Type B pancreatic cell (in vitro differentiated cells): ENCODE measurements around the gene CTNNA3. TPM values are rescaled to one million over a fixed set of nuclear protein-coding genes. Genes with fewer than 3 reads are reported as not detected.
"Not testable (repeated sequence)": the region's sequence is repeated elsewhere in the genome, so short reads cannot be mapped to it uniquely, and the experiment has no call there.

ENCODE experiments used
- DNase-seq: peaks from one replicate; pipeline ENCODE4 v3.0.0; 2021; ENCODE audit warnings: mixed read lengths; ENCODE audit not compliant: unreplicated experiment; ENCODE audit errors: extremely low spot score
- H3K27ac Mint-ChIP-seq: 2 replicates; pipeline ENCODE4 v1.8.0; 2021; ENCODE audit warnings: mild to moderate bottlenecking, mixed read lengths
- H3K27me3 Mint-ChIP-seq: 2 replicates; pipeline ENCODE4 v1.8.0; 2021; ENCODE audit warnings: mixed read lengths
- H3K36me3 Mint-ChIP-seq: 2 replicates; pipeline ENCODE4 v1.8.0; 2021; ENCODE audit warnings: mixed read lengths
- H3K4me1 Mint-ChIP-seq: one replicate; pipeline ENCODE4 v1.8.0; 2021; ENCODE audit warnings: mixed read lengths; ENCODE audit not compliant: unreplicated experiment
- H3K4me3 Mint-ChIP-seq: 2 replicates; pipeline ENCODE4 v1.8.0; 2021; ENCODE audit warnings: mild to moderate bottlenecking, mixed read lengths
- H3K9me3 Mint-ChIP-seq: 2 replicates; pipeline ENCODE4 v1.8.0; 2021; ENCODE audit warnings: mixed read lengths
- total RNA-seq: library from RNA; stranded (reverse); gene quantifications from 2 replicates; pipeline ENCODE4 v1.2.1, GENCODE V29; 2021; ENCODE audit warnings: low replicate concordance
- TF ChIP-seq, protein P1 (sequence below): fragments of 200-600 bp; sonication (generic); conservative IDR thresholded peaks from 2 replicates; pipeline ENCODE4 v1.5.0; 2021; ENCODE audit warnings: antibody characterized with exemption, mild to moderate bottlenecking

Gene CTNNA3
- total RNA-seq, 1 donor from 2014 or later, result 2.6 TPM

- no peaks in the 10 kb centered on the region for H3K36me3 Mint-ChIP-seq
- TF ChIP-seq, protein P1, sequence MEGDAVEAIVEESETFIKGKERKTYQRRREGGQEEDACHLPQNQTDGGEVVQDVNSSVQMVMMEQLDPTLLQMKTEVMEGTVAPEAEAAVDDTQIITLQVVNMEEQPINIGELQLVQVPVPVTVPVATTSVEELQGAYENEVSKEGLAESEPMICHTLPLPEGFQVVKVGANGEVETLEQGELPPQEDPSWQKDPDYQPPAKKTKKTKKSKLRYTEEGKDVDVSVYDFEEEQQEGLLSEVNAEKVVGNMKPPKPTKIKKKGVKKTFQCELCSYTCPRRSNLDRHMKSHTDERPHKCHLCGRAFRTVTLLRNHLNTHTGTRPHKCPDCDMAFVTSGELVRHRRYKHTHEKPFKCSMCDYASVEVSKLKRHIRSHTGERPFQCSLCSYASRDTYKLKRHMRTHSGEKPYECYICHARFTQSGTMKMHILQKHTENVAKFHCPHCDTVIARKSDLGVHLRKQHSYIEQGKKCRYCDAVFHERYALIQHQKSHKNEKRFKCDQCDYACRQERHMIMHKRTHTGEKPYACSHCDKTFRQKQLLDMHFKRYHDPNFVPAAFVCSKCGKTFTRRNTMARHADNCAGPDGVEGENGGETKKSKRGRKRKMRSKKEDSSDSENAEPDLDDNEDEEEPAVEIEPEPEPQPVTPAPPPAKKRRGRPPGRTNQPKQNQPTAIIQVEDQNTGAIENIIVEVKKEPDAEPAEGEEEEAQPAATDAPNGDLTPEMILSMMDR, result no peak
- H3K27ac Mint-ChIP-seq, result no peak overlapping the region
- no peak for DNase-seq
- H3K27me3 Mint-ChIP-seq, result peaks cover 7% of the 10 kb centered on the region
- no peak overlapping the region for H3K4me3 Mint-ChIP-seq
- no peaks in the 10 kb centered on the region for H3K4me1 Mint-ChIP-seq
- H3K9me3 Mint-ChIP-seq, result no peaks in the 10 kb centered on the region
Observed at GRCh38 chr10:67705921-67706320, 9.9 kb upstream of the CTNNA3 start.

GRCh38 chr10:67699613-67700270 is 3.7 kb upstream of the CTNNA3 start:
- not testable (repeated sequence) for H3K27me3 Mint-ChIP-seq, H3K4me3 Mint-ChIP-seq, DNase-seq, H3K9me3 Mint-ChIP-seq, H3K4me1 Mint-ChIP-seq, H3K36me3 Mint-ChIP-seq, H3K27ac Mint-ChIP-seq

DNA sequence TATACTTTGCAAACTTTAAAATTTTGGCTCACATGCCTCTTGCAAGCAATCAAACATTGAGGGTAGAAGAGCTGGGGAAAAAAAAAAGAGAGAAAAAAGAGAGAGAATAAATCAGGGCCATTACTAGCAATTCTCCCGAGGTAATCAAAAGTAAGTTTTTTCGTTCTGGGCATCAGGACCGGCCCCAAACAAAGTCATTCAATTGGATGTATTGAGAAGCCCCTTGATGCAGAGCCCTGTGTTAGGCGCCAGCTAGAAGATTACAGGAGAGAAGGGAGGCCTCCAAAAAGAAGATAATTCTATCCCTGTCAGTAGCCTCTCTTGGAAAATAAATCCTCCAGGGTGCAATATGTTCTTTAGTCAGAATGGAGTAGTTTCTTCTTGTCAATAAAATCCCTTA is 2.2 kb upstream of the CTNNA3 start:
- Mint-ChIP-seq H3K36me3 (no peaks in the 10 kb centered on the region), H3K4me1 (peaks cover 5% of the 10 kb centered on the region), H3K4me3 (no peak overlapping the region), H3K9me3 (no peaks in the 10 kb centered on the region), H3K27me3 (peaks cover 9% of the 10 kb centered on the region), H3K27ac (no peak overlapping the region)
- no peak for DNase-seq
- TF ChIP-seq, protein P1, result no peak

DNA sequence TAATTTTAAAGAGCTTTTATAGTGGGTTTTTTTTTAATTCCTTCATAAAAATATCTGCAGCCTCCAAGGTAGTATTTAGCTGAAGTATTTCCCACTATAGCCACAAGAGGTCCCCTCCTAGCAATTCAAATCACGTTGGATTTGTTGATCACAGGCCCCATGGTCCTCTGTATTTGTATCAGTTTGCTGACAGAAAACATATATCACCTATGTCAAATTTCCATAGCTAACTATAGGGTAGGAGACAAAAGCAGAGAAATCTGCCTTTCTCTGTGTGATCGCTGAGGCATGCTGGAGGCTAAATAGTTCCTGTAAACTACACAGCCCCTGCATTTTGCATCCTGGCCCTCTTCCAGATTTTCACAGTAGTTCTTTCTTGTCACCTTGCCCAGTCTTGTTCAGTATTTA is 1.7 kb upstream of the CTNNA3 start:
- no peak for DNase-seq
- TF ChIP-seq, protein P1, result peak; percentile 77
- Mint-ChIP-seq H3K27ac (no peak overlapping the region), H3K9me3 (no peaks in the 10 kb centered on the region), H3K27me3 (peaks cover 9% of the 10 kb centered on the region), H3K4me1 (peaks cover 9% of the 10 kb centered on the region), H3K4me3 (no peak overlapping the region), H3K36me3 (no peaks in the 10 kb centered on the region)

DNA sequence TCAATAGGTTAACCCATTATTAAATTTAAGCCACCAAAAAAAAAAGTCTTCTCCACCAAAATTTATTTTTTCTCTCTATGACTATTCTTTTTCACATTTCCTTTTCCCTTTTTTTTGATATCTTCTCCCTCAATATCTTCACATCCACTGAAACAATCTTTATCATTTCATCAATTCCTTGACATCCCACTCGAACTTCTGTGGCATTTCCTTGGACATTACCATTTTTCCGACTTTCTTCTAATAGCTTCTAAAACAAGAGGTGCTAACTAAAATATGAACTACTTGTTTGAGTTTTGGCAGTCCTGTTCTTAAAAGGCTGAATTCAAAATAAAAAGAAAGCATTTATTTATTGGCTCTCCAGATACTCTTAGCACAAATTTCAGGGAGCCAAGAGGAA is 684 bp upstream of the CTNNA3 start:
- Mint-ChIP-seq H3K27me3 (peaks cover 5% of the 10 kb centered on the region), H3K4me1 (peaks cover 10% of the 10 kb centered on the region), H3K27ac (no peak overlapping the region), H3K4me3 (no peak overlapping the region), H3K9me3 (no peaks in the 10 kb centered on the region), H3K36me3 (no peaks in the 10 kb centered on the region)
- DNase-seq, result no peak
- TF ChIP-seq, protein P1, result no peak

DNA sequence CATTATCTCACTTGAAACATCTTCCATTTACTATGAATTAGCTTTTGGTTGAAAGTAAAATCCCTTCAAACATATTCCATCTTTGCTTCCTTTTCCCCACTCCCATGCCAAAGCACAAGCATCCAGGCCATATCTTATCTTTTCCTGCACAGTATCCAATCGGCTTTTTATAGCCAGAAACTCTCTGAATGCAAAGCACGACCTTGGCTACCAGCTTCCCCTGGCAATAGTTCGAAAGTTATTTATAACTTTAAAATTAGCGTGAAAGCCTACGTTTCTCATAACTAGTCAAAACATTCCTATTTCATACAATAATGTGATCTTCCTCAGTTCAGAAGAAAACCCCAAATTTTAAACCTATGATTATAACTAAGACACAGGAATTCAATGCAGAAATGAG is 440 bp downstream of the CTNNA3 start:
- TF ChIP-seq, protein P1, result no peak
- no peaks in the 10 kb centered on the region for H3K9me3 Mint-ChIP-seq
- no peak overlapping the region for H3K27ac Mint-ChIP-seq
- DNase-seq, result no peak
- H3K27me3 Mint-ChIP-seq, result peaks cover 5% of the 10 kb centered on the region
- peaks cover 10% of the 10 kb centered on the region for H3K4me1 Mint-ChIP-seq
- no peaks in the 10 kb centered on the region for H3K36me3 Mint-ChIP-seq
- H3K4me3 Mint-ChIP-seq, result no peak overlapping the region

DNA sequence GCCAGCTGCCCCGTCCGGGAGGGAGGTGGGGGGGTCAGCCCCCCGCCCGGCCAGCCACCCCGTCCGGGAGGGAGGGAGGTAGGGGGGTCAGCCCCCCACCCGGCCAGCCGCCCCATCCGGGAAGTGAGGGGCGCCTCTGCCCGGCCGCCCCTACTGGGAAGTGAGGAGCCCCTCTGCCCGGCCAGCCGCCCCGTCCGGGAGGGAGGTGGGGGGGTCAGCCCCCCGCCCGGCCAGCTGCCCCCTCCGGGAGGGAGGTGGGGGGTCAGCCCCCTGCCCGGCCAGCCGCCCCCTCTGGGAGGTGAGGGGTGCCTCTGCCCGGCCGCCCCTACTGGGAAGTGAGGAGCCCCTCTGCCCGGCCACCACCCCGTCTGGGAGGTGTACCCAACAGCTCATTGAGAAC is 4.1 kb downstream of the CTNNA3 start:
- H3K27me3 Mint-ChIP-seq, H3K27ac Mint-ChIP-seq, H3K36me3 Mint-ChIP-seq, H3K9me3 Mint-ChIP-seq, DNase-seq, H3K4me3 Mint-ChIP-seq, H3K4me1 Mint-ChIP-seq: not testable (repeated sequence)

DNA sequence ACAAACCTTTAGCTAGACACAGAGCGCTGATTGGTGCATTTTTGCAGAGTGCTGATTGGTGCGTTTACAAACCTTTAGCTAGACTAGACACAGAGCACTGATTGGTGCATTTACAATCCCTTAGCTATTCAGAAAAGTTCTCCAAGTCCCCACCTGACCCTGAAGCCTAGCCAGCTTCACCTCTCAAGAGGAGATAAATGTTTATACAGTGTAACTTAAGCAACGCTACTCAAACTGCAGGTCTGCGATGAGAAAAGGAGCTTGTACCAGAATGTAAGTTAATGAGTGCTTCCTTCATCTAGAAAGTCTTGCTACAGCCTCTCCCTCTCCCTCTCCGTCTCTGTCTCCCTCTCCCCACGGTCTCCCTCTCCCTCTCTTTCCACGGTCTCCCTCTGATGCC is 5.5 kb downstream of the CTNNA3 start:
- not testable (repeated sequence) for DNase-seq, H3K27me3 Mint-ChIP-seq, H3K9me3 Mint-ChIP-seq, H3K4me1 Mint-ChIP-seq, H3K4me3 Mint-ChIP-seq, H3K36me3 Mint-ChIP-seq, H3K27ac Mint-ChIP-seq

- not testable (repeated sequence) for H3K27ac Mint-ChIP-seq, DNase-seq, H3K4me1 Mint-ChIP-seq, H3K27me3 Mint-ChIP-seq, H3K36me3 Mint-ChIP-seq, H3K4me3 Mint-ChIP-seq, H3K9me3 Mint-ChIP-seq
Observed at GRCh38 chr10:67684140-67684539, 11.9 kb downstream of the CTNNA3 start.
